BJ (cell line): ENCODE measurements around the gene UBE2QL1. TPM values are rescaled to one million over a fixed set of nuclear protein-coding genes. Genes with fewer than 3 reads are reported as not detected.

ENCODE experiments used
- CTCF ChIA-PET: fragments of 350-600 bp; formaldehyde crosslinking; extraction: SDS; loops from one replicate; lab custom pipeline; 2021; ENCODE audit warnings: antibody characterized with exemption, inconsistent platforms; lab: Yijun Ruan, JAX
- POLR2A ChIA-PET: fragments of 300-600 bp; sonication (Branson Sonifier 250); formaldehyde crosslinking; extraction: SDS; loops from one replicate; lab custom pipeline; 2021; ENCODE audit warnings: antibody characterized with exemption; lab: Charles Lee
- DNase-seq: peaks from one replicate; pipeline ENCODE4 v3.0.0-alpha.2; 2011; ENCODE audit warnings: low read depth
- H3K27me3 ChIP-seq: 2 replicates; pipeline ENCODE4 v1.6.0; 2011; ENCODE audit warnings: low read length; ENCODE audit not compliant: control insufficient read depth, insufficient read depth
- H3K36me3 ChIP-seq: 2 replicates; pipeline ENCODE4 v1.5.1; 2011; ENCODE audit warnings: low read length; ENCODE audit not compliant: control insufficient read depth, insufficient read depth
- H3K4me3 ChIP-seq: 2 replicates; pipeline ENCODE4 v1.5.1; 2011; ENCODE audit warnings: low read depth, mild to moderate bottlenecking, control low read depth, low read length
- polyA plus RNA-seq: library from polyadenylated mRNA; depleted of rRNA; stranded (reverse); fragments of >200 nt; gene quantifications from 2 replicates; pipeline ENCODE4 v1.2.3, GENCODE V29; 2011
- TF ChIP-seq, protein P1 (sequence below): IDR thresholded peaks from 2 replicates; pipeline ENCODE4 v1.5.1; 2011; ENCODE audit warnings: low read depth, mild to moderate bottlenecking, control low read depth, inconsistent platforms, low read length, moderate library complexity; ENCODE audit not compliant: insufficient read depth

The UBE2QL1 gene
- polyA plus RNA-seq, 1 experiment: not detected

DNA sequence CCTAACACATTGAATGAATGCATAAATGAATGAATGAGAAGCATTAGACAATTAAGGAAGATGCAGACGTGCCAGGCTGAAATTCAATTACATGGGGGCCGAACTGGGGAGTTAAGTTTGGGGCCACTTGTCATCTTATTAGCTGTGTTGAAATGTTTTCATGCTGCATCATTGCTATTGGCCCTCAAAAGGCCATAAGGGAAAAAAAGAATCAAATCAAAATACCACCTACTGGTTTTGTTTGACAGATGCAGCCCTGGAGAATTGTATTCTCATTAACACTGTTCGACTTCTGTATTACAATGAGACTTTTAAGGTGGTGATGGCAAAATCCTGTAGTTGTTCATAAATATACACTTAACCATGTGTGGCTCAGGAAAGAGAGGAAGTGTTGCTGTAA lies 38.4 kb downstream of the UBE2QL1 start:
- Histone ChIP-seq H3K4me3 (no peak overlapping the region), H3K36me3 (no peaks in the 10 kb centered on the region), H3K27me3 (peaks cover 1% of the 10 kb centered on the region; the same call in 1 of the 2 replicates)
- POLR2A ChIA-PET: no interaction called here
- TF ChIP-seq, protein P1, sequence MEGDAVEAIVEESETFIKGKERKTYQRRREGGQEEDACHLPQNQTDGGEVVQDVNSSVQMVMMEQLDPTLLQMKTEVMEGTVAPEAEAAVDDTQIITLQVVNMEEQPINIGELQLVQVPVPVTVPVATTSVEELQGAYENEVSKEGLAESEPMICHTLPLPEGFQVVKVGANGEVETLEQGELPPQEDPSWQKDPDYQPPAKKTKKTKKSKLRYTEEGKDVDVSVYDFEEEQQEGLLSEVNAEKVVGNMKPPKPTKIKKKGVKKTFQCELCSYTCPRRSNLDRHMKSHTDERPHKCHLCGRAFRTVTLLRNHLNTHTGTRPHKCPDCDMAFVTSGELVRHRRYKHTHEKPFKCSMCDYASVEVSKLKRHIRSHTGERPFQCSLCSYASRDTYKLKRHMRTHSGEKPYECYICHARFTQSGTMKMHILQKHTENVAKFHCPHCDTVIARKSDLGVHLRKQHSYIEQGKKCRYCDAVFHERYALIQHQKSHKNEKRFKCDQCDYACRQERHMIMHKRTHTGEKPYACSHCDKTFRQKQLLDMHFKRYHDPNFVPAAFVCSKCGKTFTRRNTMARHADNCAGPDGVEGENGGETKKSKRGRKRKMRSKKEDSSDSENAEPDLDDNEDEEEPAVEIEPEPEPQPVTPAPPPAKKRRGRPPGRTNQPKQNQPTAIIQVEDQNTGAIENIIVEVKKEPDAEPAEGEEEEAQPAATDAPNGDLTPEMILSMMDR: no peak
- CTCF ChIA-PET: no interaction called here
- no peak for DNase-seq

- DNase-seq: no peak
- Histone ChIP-seq H3K36me3 (no peaks in the 10 kb centered on the region), H3K27me3 (peaks cover 1% of the 10 kb centered on the region; the same call in 1 of the 2 replicates), H3K4me3 (no peak overlapping the region)
- TF ChIP-seq, protein P1: no peak
- ChIA-PET POLR2A (no interaction called here), CTCF (interaction anchor here (0.9 kb wide), 1 partner anchor 12 kb away, joined by 3 read pairs; no protein-coding TSS in a partner anchor)
Measured at GRCh38 chr5:6488021-6488420, 39.4 kb downstream of the UBE2QL1 start.

DNA sequence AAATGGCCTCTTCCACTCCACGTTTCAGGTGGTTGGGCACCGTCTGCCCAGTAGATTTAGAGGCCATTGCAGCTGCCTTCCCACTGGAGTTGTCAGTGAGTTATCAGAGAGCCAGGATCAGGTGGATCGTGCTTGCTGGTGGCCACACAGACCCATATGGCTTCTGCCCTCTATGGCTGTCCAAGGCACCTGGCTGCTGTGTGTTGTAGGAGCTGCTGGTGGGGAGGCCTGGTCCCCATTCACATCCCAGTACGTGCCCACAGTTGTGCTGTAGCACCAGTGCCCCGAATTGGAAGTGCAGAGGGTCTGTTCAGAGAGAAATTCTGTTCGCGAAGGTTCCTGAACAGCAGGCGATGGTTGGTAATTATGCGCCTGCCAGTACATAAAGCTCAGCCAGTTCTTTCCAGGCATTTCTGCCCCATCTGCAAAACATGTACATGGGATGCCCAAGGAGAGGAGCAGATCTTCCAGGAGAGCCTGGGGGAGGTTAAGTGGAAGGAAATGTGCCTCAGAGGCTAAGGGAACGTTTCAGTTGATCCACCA lies 41.1 kb downstream of the UBE2QL1 start:
- H3K27me3 ChIP-seq: peaks cover 1% of the 10 kb centered on the region
- CTCF ChIA-PET: no interaction called here
- no peak overlapping the region for H3K4me3 ChIP-seq
- POLR2A ChIA-PET: no interaction called here
- DNase-seq: no peak
- H3K36me3 ChIP-seq: no peaks in the 10 kb centered on the region
- TF ChIP-seq, protein P1: no peak

DNA sequence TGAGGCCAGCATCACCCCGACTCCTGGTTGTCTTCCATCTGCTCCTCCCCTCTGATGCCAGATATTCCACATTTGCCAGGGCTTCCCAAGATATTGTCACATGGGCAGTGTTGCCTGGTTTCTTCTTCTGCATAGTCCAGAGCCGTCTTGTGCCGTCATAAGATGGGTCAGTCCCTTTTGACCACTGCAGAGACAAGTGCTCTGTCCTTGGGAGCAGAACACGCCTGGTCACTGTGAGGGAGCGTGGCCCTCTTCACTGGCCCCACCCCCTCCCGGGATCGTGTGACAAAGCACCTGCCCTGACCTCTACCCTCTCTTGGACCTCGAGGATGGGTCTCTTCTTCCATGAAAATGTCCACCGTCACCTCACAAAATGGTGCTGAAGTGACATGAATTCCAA lies 41.6 kb downstream of the UBE2QL1 start:
- no peak for DNase-seq
- ChIA-PET POLR2A (no interaction called here), CTCF (no interaction called here)
- Histone ChIP-seq H3K4me3 (no peak overlapping the region), H3K36me3 (no peaks in the 10 kb centered on the region), H3K27me3 (peaks cover 1% of the 10 kb centered on the region)
- TF ChIP-seq, protein P1: no peak

DNA sequence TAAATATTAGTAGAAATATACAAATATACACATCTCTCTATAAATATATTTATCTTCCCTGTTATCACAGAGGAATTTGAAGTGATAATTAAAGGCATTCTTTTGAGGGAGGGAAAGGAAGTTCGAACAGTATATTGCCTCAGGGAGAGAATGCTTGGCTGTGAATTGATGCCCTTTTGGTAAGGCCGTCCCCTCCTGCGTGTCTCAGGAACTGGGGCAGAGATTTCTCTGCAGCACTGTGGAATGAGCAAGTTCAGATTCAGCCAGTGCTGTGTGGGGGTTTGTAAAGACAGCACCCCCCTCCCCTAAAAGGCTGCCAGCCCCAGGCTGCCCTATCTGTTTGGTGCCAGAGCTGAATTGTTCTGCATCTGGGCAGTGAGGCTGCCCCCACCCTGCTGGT lies 42.0 kb downstream of the UBE2QL1 start:
- ChIA-PET CTCF (no interaction called here), POLR2A (no interaction called here)
- no peak overlapping the region for H3K4me3 ChIP-seq

More for the DNA sequence above, 42.0 kb downstream of the UBE2QL1 start:
- no peak for DNase-seq
- H3K36me3 ChIP-seq: no peaks in the 10 kb centered on the region
- peaks cover 1% of the 10 kb centered on the region for H3K27me3 ChIP-seq
- TF ChIP-seq, protein P1: no peak
